ENCODE results near the gene MAP6.

DNA sequence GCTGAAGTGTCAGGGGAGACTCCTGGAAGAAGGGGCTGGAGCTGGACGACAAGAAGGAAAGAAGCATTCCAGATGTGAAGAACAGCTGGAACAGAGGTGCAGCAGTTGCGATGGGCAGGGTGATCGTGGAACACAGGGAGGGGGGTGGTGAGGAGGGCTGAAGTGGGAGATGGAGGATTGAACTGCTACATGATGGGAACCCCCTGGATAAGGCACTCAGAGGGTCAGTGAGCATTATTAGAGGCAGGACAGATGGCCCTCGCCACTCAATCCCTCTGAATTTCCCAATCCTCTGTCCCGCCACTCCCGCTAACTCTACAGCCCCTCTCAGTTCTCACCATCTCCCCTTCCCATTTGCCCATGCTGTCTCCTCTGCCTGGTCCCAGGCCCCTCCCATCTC lies 92.8 kb downstream of the MAP6 start:
- TF ChIP-seq CTCF (IDR thresholded peaks at IDR 0.05), result no peak
- TF ChIP-seq POLR2A (IDR thresholded peaks at IDR 0.05), result no peak
